ENCODE measurements around the gene IL3RA. TPM values are rescaled to one million over a fixed set of nuclear protein-coding genes. Genes with fewer than 3 reads are reported as not detected.
"Not testable (repeated sequence)": the region's sequence is repeated elsewhere in the genome, so short reads cannot be mapped to it uniquely, and the experiment has no call there.

The IL3RA gene
- polyA plus RNA-seq, 1 donor = 18.7 TPM

GRCh38 chrX:1423215-1423614, 86.6 kb downstream of the IL3RA start:
- DNase-seq (ENCODE audit: low read depth) = no peak

DNA sequence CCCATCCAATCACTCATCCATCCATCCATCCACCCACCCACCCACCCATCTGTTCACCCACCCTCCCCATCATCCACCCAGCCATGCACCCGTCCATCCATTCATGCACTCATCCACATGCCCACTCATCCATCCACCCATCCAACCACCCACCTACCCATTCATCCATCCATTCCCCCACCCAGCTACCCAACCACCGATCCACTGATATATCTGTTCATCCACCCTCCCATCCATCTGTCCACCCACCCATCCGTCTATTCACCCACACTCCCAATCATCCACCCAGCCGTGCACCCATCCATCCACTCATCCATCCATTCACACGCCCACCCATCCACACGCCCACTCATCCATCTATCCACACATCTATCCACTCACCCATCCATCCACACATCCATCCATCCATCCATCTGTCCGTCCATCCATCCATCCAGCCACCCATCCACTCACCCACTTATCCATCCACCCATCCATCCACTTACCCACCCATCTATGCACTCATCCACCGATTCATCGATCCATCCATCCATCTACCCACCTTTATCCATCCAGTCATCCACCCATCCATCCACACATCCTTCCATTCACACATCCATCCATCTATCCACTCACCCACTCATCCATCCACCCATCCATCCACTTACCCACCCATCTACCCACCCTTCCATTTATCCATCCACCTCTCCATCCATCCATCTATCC, 87.7 kb downstream of the IL3RA start:
- no peak for DNase-seq (ENCODE audit: low read depth)

- DNase-seq (ENCODE audit: low read depth) = no peak
These were observed 88.8 kb downstream of the IL3RA start for GRCh38 chrX:1425381-1425780.

DNA sequence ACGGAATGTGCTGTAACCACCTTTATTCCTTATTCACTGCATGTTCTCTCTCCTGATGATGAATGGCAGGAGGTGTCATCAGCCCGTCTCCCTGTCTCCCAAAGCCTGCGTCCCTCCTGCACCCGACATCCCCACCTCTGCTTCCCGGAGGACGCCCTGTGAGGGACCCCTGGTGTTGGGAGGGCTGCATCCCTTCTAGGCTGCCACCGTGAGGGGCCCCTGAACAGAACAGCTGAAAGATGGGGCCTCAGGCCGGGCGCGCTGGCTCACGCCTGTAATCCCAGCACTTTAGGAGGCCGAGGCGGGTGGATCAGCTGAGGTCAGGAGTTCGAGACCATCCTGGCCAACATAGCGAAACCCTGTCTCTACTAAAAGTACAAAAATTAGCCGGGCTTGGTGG, 89.7 kb downstream of the IL3RA start:
- DNase-seq (ENCODE audit: low read depth) = not testable (repeated sequence)

GRCh38 chrX:1427756-1428155, 91.2 kb downstream of the IL3RA start:
- no peak for DNase-seq (ENCODE audit: low read depth)

- DNase-seq (ENCODE audit: low read depth) = no peak
These were observed 93.9 kb downstream of the IL3RA start for GRCh38 chrX:1430451-1430850.

Other genes with a start within 250 kb of the IL3RA start
- 0.08 TPM for gene CRLF2, start 124.1 kb upstream of the IL3RA start, polyA plus RNA-seq (ENCODE audit: insufficient read length)
- gene CSF2RA, start 68.0 kb upstream of the IL3RA start, polyA plus RNA-seq (ENCODE audit: insufficient read length) = 3.0 TPM
- 449 TPM for gene SLC25A6, start 55.3 kb downstream of the IL3RA start, polyA plus RNA-seq (ENCODE audit: insufficient read length)
- 17.8 TPM for gene ASMTL, start 116.1 kb downstream of the IL3RA start, polyA plus RNA-seq (ENCODE audit: insufficient read length)
- 0.51 TPM for gene P2RY8, start 200.4 kb downstream of the IL3RA start, polyA plus RNA-seq (ENCODE audit: insufficient read length)

All from forelimb muscle (tissue), 1 donor.